Gastrocnemius medialis (tissue), 4 donors: ENCODE results near the gene CPSF3. TPM values are rescaled to one million over a fixed set of nuclear protein-coding genes. Genes with fewer than 3 reads are reported as not detected.
"Not testable (repeated sequence)": the region's sequence is repeated elsewhere in the genome, so short reads cannot be mapped to it uniquely, and the experiment has no call there.

Experiments
- ATAC-seq, 2 donors: fragments of 150-250 bp; one replicate each; pipeline ENCODE4 v1.9.1; 2016
- DNase-seq, 2 donors: peaks; one replicate each; pipeline ENCODE4 v3.0.0-alpha.2; 2019
- H3K27ac ChIP-seq, 4 donors: fragments of 200-600 bp; sonication (generic); 1 replicate in 1 of 4; 2 replicates in 3 of 4; pipeline ENCODE4 v1.5.1; 2016 to 2018; ENCODE audit warnings: mild to moderate bottlenecking in 2 of 4, moderate library complexity in 1 of 4
- H3K27me3 ChIP-seq, 3 donors: fragments of 200-600 bp; sonication (generic) in 2 of 3; 1 replicate in 1 of 3; 2 replicates in 2 of 3; pipeline versions ENCODE4 v1.5.1 to v1.6.0; 2016 to 2019; ENCODE audit warnings: mild to moderate bottlenecking in 1 of 3, moderate library complexity in 1 of 3
- H3K36me3 ChIP-seq, 2 donors: fragments of 200-600 bp; sonication (generic) in 1 of 2; one replicate each; pipeline ENCODE4 v1.5.1; 2017 to 2018
- H3K4me1 ChIP-seq, 2 donors: fragments of 200-600 bp; sonication (generic) in 1 of 2; one replicate each; pipeline ENCODE4 v1.5.1; 2016 to 2017; ENCODE audit warnings: mild to moderate bottlenecking in 2 of 2
- H3K4me3 ChIP-seq, 4 donors: fragments of 200-600 bp; sonication (generic) in 3 of 4; 1 replicate in 1 of 4; 2 replicates in 3 of 4; pipeline ENCODE4 v1.5.1; 2016 to 2019; ENCODE audit warnings: mild to moderate bottlenecking in 2 of 4
- H3K9me3 ChIP-seq, 3 donors: fragments of 200-600 bp; sonication (generic) in 2 of 3; 1 replicate in 1 of 3; 2 replicates in 2 of 3; pipeline ENCODE4 v1.5.1; 2016 to 2019
- POLR2A ChIP-seq, 2 donors: fragments of 450-650 bp; IDR thresholded peaks; one replicate each; pipeline ENCODE4 v1.6.1; 2017; ENCODE audit warnings: antibody characterized with exemption in 2 of 2, mild to moderate bottlenecking in 2 of 2, moderate library complexity in 2 of 2
- in situ Hi-C, 4 donors: fragments of 200-750 bp; cut with MboI; loops; one replicate each; pipeline versions ENCODE4 v1.15.0 to v1.8.0; 2017; ENCODE audit warnings: low sequenced_read_pairs in 4 of 4
- intact Hi-C: fragments of 100-400 bp; cut with DNase I; formaldehyde crosslinking; loops from one replicate; pipeline ENCODE4 v1.15.1; 2023; ENCODE audit warnings: low total_unique reads
- total RNA-seq, 4 donors: library from RNA; depleted of rRNA; stranded (reverse); fragments of >200 nt; gene quantifications; one replicate each; pipeline versions ENCODE4 v1.1.0 to v1.2.3, GENCODE V29; 2016
- TF ChIP-seq, protein P1 (sequence below), 5 experiments: fragments of 450-650 bp in 3 of 5; fragments of 200-600 bp in 2 of 5; sonication (generic) in 2 of 5; IDR thresholded peaks in 4 of 5; conservative IDR thresholded peaks in 1 of 5; 1 replicate in 4 of 5; 2 replicates in 1 of 5; pipeline ENCODE4 v1.5.1; 2016 to 2019; ENCODE audit warnings: antibody characterized with exemption in 5 of 5, mild to moderate bottlenecking in 3 of 5, moderate library complexity in 3 of 5

Gene CPSF3
- total RNA-seq, 4 donors from 2014 or later, result 20.9 to 51.8 (median 24.1) TPM

DNA sequence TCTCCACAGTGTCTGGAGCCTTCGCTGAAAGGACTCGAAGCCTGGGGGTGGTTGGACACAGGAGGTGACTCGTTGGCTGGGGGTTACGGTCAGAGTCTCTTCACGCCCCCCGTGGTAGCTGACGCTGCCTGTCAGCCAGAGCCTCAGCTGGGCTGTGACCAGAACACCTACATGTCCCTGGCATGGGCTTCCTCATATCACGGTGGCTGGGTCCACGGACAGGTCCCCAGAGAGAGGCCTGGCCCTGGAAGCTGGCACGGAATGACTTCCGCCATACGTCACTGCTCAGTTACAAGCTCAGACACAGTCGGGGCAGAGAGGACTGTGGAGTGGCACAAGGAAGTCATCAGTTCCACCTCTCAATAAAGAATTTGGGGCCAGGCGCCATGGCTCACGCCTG is 28.6 kb upstream of the CPSF3 start:
- in situ Hi-C loops, result no loop called here
- Histone ChIP-seq H3K9me3 (no peaks in the 10 kb centered on the region), H3K36me3 (peaks cover 0 to 4% of the 10 kb centered on the region in 2 donors), H3K4me3 (no peak overlapping the region), H3K27me3 (no peaks in the 10 kb centered on the region), H3K4me1 (peaks cover 0 to 5% of the 10 kb centered on the region in 2 donors), H3K27ac (no peak overlapping the region)
- ATAC-seq (no peak), DNase-seq (no peak)
- no peak for TF ChIP-seq POLR2A (IDR thresholded peaks at IDR 0.05)
- TF ChIP-seq, protein P1, sequence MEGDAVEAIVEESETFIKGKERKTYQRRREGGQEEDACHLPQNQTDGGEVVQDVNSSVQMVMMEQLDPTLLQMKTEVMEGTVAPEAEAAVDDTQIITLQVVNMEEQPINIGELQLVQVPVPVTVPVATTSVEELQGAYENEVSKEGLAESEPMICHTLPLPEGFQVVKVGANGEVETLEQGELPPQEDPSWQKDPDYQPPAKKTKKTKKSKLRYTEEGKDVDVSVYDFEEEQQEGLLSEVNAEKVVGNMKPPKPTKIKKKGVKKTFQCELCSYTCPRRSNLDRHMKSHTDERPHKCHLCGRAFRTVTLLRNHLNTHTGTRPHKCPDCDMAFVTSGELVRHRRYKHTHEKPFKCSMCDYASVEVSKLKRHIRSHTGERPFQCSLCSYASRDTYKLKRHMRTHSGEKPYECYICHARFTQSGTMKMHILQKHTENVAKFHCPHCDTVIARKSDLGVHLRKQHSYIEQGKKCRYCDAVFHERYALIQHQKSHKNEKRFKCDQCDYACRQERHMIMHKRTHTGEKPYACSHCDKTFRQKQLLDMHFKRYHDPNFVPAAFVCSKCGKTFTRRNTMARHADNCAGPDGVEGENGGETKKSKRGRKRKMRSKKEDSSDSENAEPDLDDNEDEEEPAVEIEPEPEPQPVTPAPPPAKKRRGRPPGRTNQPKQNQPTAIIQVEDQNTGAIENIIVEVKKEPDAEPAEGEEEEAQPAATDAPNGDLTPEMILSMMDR (IDR thresholded peaks at IDR 0.05 in 4 of 5, conservative IDR thresholded peaks at IDR 0.05 in 1 of 5), result no peak
- intact Hi-C loops, result no loop called here

DNA sequence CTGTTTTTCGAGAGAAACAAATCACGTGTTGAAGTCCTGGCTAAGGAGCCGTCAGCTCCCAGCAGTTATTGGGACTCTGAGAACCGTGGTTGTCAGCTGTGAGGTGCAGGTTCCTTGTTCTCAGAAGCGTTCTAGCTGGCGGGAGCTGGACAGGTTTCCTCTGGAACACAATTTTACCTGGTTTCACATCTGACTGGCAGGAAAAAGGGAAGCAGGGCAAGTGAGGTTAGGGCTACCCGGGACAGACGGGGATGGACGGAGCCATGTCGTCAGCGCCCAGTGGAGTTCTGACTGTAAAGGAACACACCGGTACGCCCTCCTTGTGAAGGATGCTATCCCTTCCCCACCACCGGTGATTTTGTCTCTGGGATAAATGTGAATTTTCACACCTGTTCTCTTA is 26.3 kb upstream of the CPSF3 start:
- no peak overlapping the region for H3K27ac ChIP-seq
- in situ Hi-C loops, result no loop called here
- H3K36me3 ChIP-seq, result peaks cover 0 to 4% of the 10 kb centered on the region in 2 donors
- no peak for DNase-seq
- intact Hi-C loops, result no loop called here
- no peaks in the 10 kb centered on the region for H3K27me3 ChIP-seq
- peaks cover 0 to 5% of the 10 kb centered on the region in 2 donors for H3K4me1 ChIP-seq
- no peak for ATAC-seq
- H3K9me3 ChIP-seq, result no peaks in the 10 kb centered on the region
- no peak for TF ChIP-seq POLR2A (IDR thresholded peaks at IDR 0.05)
- TF ChIP-seq, protein P1 (IDR thresholded peaks at IDR 0.05 in 4 of 5, conservative IDR thresholded peaks at IDR 0.05 in 1 of 5), result no peak
- no peak overlapping the region for H3K4me3 ChIP-seq

GRCh38 chr2:9398251-9398650 is 25.2 kb upstream of the CPSF3 start:
- H3K36me3 ChIP-seq, H3K4me1 ChIP-seq, DNase-seq, H3K4me3 ChIP-seq, H3K27me3 ChIP-seq, in situ Hi-C loops, intact Hi-C loops, ATAC-seq, H3K9me3 ChIP-seq: not testable (repeated sequence)
- peak overlapping the region in 3 of 4 donors; percentile 34 to 46 (median 41) for H3K27ac ChIP-seq

DNA sequence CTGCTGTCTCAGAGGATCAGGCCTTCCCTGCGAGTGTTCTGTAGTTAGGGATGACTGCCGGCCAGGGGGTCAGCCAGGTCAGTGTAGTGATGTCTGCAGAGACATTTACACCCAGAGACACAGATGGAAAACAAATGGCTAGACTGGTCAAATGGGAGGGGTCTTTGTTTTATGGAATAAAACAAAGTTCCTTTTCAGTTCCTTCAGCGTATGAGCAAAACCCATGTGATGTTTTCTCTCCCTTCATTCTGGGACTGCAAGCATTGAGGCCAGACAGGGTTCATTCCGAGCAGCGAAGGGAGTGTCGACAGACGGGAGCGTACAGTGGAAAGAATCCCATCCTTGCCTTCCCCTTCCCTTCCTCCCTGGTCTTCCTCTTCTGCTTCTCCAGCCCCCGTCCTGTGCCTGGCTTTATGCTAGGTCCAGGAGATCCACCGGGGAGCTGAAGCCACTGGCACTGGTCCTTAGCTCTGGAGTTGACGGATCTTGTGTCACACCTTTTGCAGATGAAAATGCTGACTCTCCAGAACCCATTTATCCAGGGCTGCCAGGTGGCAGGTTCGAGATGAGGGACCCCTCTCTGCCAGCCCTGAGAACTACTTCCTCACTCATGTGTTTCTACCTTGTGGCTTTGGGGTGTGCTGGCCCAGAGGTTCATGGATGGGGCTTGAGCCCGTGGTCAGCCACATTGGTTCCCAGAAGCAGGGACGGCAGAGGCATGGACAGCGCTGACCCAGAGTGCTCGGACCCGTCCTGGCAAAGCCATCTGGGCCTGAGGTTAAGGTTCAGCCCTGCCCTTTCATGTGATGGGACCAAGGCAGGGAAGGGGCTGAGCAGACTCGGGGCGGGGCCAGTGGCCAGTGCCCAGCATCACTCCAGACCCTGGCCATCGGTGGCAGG is 24.3 kb upstream of the CPSF3 start:
- ATAC-seq (peak; percentile 27 to 47), DNase-seq (no peak)
- no peaks in the 10 kb centered on the region for H3K4me1 ChIP-seq
- TF ChIP-seq POLR2A (IDR thresholded peaks at IDR 0.05), result peak in 1 of 2 donors; percentile 9
- TF ChIP-seq, protein P1 (IDR thresholded peaks at IDR 0.05 in 4 of 5, conservative IDR thresholded peaks at IDR 0.05 in 1 of 5), result no peak
- intact Hi-C loops (no loop called here), in situ Hi-C loops (no loop called here)
- H3K36me3 ChIP-seq, result peaks cover 0 to 4% of the 10 kb centered on the region in 2 donors
- H3K4me3 ChIP-seq, result no peak overlapping the region
- no peaks in the 10 kb centered on the region for H3K9me3 ChIP-seq
- H3K27ac ChIP-seq, result peak overlapping the region; percentile 40 to 71 (median 63)
- no peaks in the 10 kb centered on the region for H3K27me3 ChIP-seq

DNA sequence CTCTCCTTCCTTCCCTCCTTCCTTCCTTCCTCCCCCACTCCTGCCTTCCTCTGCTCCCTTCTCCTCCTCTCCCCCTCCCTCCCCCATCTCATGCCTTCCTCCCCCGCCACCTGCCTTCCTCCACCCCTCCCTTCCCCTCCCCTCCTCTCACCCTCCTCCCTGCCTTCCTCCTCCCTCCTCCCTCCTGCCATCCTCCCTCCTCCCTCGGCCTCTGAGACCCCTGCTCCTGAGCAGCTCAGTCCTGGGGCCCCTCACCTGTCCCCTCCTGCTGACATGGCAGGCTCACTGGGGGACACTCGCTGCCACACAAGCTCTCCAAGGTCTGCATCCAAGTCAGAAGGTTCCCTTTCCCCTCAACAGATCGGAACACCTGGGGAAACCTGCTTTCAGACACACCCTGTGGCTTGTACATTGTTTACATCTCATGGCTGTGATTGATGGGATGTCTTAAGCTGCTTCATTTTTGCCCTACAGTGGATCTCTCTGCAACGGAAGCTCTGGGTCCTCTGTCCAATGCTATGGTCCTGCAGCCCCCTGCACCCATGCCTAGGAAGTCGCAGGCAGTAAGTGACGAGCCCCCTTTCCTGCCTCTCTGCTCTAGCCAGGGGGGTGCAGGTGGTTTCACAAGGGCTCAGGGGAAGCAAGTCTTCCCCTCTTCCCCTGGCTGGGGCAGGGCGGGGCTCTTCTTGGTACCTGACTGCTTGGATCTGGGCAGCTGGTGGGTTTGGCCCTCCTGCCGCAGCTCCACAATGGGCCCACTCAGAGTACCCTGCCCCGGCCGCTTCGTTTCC is 23.0 kb upstream of the CPSF3 start:
- ATAC-seq, result no peak
- TF ChIP-seq POLR2A (IDR thresholded peaks at IDR 0.05), result no peak
- TF ChIP-seq, protein P1 (IDR thresholded peaks at IDR 0.05 in 4 of 5, conservative IDR thresholded peaks at IDR 0.05 in 1 of 5), result no peak
- intact Hi-C loops, result no loop called here
- Histone ChIP-seq H3K27me3 (no peaks in the 10 kb centered on the region), H3K27ac (no peak overlapping the region), H3K4me1 (no peaks in the 10 kb centered on the region), H3K9me3 (no peaks in the 10 kb centered on the region), H3K4me3 (no peak overlapping the region), H3K36me3 (no peaks in the 10 kb centered on the region)
- in situ Hi-C loops, result no loop called here
- DNase-seq, result no peak
